ENCODE data around the gene STK32B. TPM values are rescaled to one million over a fixed set of nuclear protein-coding genes. Genes with fewer than 3 reads are reported as not detected.

Gene STK32B
- total RNA-seq, 1 donor from 2014 or later: 3.5 TPM

- peaks cover 10% of the 10 kb centered on the region for H3K27me3 Mint-ChIP-seq (ENCODE audit: low read depth)
- H3K4me1 Mint-ChIP-seq: no peaks in the 10 kb centered on the region
- no peaks in the 10 kb centered on the region for H3K36me3 Mint-ChIP-seq (ENCODE audit: low read depth)
- no peak for TF ChIP-seq CTCF (conservative IDR thresholded peaks at IDR 0.05)
- no peak for DNase-seq (ENCODE audit: low read depth, low spot score)
- peaks cover 2% of the 10 kb centered on the region for H3K9me3 Mint-ChIP-seq
- no peak overlapping the region for H3K4me3 Mint-ChIP-seq
- no peak overlapping the region for H3K27ac Mint-ChIP-seq (ENCODE audit: unreplicated experiment)
These were observed 41.5 kb upstream of the STK32B start for GRCh38 chr4:5009796-5010195.

DNA sequence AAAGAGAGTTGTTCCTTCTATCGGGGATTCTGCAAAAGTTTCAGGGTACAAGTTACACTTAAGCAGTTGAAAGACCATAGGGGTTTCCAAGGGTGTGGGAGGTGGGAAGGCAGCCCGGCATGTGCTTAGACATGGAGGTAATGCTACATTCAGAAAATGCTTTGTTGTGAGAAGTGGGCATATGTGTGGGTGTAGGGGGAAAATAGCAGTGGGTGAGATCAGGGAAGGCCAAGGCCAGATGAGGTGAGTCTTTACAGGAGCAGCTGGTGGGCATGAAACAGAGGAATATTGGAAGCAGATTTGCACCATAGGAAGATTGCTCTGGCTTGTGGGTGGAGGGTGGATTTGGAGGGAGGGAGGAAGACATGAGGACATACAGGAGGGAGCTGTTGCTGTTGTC lies 40.3 kb upstream of the STK32B start:
- Mint-ChIP-seq H3K4me3 (no peak overlapping the region), H3K4me1 (no peaks in the 10 kb centered on the region), H3K36me3 (ENCODE audit: low read depth) (no peaks in the 10 kb centered on the region), H3K27ac (ENCODE audit: unreplicated experiment) (no peak overlapping the region), H3K27me3 (ENCODE audit: low read depth) (peaks cover 4% of the 10 kb centered on the region), H3K9me3 (peaks cover 2% of the 10 kb centered on the region)
- DNase-seq (ENCODE audit: low read depth, low spot score): no peak
- TF ChIP-seq CTCF (conservative IDR thresholded peaks at IDR 0.05): no peak

DNA sequence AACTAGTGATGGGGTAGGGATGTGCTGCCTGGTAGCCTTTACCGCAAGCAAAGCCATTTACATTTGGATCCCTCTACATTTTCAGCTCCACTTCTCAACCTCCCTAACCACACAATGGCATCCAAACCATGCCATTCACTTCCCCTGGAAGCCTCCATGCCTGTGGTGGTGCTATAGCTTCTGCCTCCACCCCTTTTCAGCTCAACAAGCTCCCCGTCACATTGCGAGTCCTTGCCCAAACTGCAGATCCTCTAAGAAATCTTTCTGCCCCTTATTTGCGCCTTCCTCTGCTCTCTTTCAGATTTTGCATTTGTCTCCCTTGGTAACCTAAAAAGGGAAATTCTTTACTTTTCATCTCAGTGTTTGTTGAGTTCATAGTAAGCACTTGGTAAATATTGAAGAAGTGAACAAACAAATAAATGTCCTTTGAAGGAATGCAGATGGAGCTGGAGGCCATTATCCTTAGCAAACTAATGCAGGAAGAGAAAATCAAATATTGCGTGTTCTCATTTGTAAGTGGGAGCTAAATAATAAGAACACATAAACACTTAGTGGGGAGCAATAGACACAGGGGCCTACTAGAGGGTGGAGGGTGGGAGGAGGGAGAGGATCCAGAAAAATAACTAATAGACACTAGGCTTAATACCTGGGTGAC lies 38.9 kb upstream of the STK32B start:
- Mint-ChIP-seq H3K27me3 (ENCODE audit: low read depth) (peaks cover 4% of the 10 kb centered on the region), H3K4me3 (no peak overlapping the region), H3K9me3 (peaks cover 2% of the 10 kb centered on the region), H3K27ac (ENCODE audit: unreplicated experiment) (no peak overlapping the region), H3K4me1 (no peaks in the 10 kb centered on the region), H3K36me3 (ENCODE audit: low read depth) (no peaks in the 10 kb centered on the region)
- no peak for TF ChIP-seq CTCF (conservative IDR thresholded peaks at IDR 0.05)
- DNase-seq (ENCODE audit: low read depth, low spot score): no peak

DNA sequence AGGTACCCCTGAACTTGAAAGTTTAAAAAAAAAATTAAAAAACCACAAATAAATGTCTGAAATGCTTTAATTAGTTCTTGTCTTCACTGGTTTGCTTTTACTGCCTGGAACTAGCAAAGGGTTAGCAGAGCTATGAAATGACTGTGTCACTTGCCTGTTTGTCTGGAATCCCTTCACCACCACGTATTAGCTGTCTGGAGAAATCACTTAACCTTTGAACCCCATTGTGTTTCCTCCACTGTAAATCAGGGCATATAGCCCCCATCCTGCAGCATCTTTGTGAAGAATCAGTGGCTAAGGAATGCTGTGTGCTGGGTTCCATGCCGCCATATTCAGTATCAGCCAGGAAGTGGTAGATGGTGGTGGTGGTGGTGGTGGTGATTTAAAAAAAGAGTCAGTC lies 38.3 kb upstream of the STK32B start:
- DNase-seq (ENCODE audit: low read depth, low spot score): no peak
- no peak overlapping the region for H3K27ac Mint-ChIP-seq (ENCODE audit: unreplicated experiment)
- peaks cover 3% of the 10 kb centered on the region for H3K4me1 Mint-ChIP-seq
- H3K36me3 Mint-ChIP-seq (ENCODE audit: low read depth): no peaks in the 10 kb centered on the region
- H3K9me3 Mint-ChIP-seq: peaks cover 2% of the 10 kb centered on the region
- no peak for TF ChIP-seq CTCF (conservative IDR thresholded peaks at IDR 0.05)
- H3K4me3 Mint-ChIP-seq: no peak overlapping the region
- H3K27me3 Mint-ChIP-seq (ENCODE audit: low read depth): peaks cover 4% of the 10 kb centered on the region

- Mint-ChIP-seq H3K27me3 (ENCODE audit: low read depth) (peaks cover 4% of the 10 kb centered on the region), H3K36me3 (ENCODE audit: low read depth) (no peaks in the 10 kb centered on the region), H3K27ac (ENCODE audit: unreplicated experiment) (no peak overlapping the region), H3K4me3 (no peak overlapping the region), H3K4me1 (peaks cover 5% of the 10 kb centered on the region), H3K9me3 (peaks cover 2% of the 10 kb centered on the region)
- DNase-seq (ENCODE audit: low read depth, low spot score): no peak
- TF ChIP-seq CTCF (conservative IDR thresholded peaks at IDR 0.05): no peak
These were observed 37.1 kb upstream of the STK32B start for GRCh38 chr4:5014007-5014682.

Measured in neural crest cell (in vitro differentiated cells).